AG09309 (cell line): ENCODE results near the gene RFT1.

Experiments
- DNase-seq: peaks from one replicate; pipeline ENCODE4 v3.0.0-alpha.2; 2010; ENCODE audit warnings: low read depth
- H3K4me3 ChIP-seq: 2 replicates; pipeline ENCODE4 v1.5.1; 2011; ENCODE audit warnings: mild to moderate bottlenecking, low read depth, low read length, moderate library complexity; ENCODE audit not compliant: control insufficient read depth
- TF ChIP-seq, protein P1 (sequence below): IDR thresholded peaks from 2 replicates; pipeline ENCODE4 v1.5.1; 2011; ENCODE audit warnings: mild to moderate bottlenecking, low read depth, low read length, inconsistent platforms; ENCODE audit not compliant: insufficient read depth, control insufficient read depth; ENCODE audit errors: missing control alignments

Gene RFT1

DNA sequence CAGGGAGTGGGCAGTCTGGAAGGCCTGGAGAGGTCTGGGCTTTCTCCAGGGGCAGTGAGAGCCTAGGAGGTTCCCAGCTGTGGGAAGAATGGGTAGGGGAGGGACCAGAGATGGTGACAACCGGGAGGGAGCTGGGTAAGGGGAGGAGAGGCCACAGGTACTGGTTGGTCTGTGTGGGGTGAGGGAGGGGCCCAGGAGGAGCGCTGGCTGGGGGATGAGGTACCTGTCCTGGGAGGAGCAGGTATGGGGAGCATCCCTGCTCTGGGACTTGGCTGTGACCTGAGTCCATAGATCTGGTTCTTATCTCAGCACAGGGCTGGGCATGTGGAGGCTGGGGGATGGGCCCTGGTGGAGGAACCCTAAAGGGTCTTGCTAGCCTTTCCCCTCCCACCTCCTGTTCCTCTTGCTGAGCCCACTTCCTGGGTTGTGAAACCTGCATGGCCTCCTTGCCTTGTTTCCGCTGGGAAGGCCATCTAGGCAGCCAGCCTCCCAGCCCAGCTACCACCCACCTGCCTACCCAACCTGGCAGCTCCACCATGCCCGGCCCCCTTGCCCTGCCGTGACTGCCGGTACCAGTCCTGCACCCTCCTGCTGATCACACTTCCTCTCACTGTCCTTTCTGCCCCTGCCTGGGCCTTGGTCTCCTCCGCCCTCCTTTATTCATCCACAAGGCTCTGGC lies 41.7 kb upstream of the RFT1 start:
- TF ChIP-seq, protein P1, sequence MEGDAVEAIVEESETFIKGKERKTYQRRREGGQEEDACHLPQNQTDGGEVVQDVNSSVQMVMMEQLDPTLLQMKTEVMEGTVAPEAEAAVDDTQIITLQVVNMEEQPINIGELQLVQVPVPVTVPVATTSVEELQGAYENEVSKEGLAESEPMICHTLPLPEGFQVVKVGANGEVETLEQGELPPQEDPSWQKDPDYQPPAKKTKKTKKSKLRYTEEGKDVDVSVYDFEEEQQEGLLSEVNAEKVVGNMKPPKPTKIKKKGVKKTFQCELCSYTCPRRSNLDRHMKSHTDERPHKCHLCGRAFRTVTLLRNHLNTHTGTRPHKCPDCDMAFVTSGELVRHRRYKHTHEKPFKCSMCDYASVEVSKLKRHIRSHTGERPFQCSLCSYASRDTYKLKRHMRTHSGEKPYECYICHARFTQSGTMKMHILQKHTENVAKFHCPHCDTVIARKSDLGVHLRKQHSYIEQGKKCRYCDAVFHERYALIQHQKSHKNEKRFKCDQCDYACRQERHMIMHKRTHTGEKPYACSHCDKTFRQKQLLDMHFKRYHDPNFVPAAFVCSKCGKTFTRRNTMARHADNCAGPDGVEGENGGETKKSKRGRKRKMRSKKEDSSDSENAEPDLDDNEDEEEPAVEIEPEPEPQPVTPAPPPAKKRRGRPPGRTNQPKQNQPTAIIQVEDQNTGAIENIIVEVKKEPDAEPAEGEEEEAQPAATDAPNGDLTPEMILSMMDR: no peak
- no peak for DNase-seq
- H3K4me3 ChIP-seq: no peak overlapping the region

DNA sequence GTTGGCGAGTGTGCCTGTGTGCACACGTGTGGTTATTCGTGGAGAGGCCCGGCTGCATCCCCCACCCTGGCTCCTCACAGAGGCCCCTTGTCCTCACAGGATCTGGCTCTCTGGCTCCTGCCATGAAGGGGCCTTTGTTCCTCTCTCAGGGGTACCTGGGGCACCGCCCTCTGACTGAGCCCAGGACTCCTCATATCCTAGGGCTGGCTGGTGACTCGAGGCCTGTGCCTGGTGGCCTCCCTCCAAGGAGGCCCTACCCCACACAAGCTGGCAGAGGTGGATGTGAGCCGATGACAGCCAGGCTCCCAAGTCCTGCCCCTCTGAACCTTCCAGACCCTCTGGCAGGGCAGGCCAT lies 40.8 kb upstream of the RFT1 start:
- DNase-seq: no peak
- TF ChIP-seq, protein P1: no peak
- H3K4me3 ChIP-seq: no peak overlapping the region

DNA sequence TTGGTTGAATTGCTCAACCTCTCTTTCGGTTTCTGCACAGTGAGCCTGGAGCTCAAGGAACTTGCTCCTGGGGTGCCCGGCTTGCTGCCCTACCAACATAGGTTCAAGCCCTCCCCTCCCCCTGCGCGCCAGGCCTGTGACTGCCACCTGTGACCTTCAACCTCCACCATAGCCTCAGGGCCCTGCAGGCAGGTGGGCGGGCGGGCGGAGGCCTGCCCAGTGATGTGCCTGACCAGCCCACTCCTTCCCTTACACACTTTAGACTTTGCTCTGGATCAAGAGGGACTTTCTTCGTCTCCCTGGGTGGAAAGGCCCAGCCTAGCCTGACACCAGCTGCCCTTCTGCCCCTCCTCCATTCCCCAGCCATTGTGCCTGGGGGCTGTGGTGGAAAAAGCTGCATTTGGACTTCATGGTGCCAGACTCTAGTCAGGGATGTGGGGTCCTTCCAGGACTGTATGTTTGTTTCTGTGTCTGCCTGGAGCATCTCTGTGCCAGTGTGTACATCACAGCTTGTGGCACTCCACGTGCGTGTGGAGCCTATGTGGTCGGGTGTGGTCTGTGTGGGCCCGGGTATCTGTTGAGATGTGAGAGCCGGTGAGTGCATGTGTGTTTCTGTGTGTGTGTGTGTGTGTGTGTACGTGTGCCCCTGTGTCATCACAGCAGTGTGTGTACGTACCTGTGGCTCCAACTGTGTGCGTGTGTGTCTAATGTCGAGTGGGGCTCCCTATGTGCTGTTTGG lies 40.3 kb upstream of the RFT1 start:
- no peak overlapping the region for H3K4me3 ChIP-seq
- DNase-seq: no peak
- TF ChIP-seq, protein P1: no peak

DNA sequence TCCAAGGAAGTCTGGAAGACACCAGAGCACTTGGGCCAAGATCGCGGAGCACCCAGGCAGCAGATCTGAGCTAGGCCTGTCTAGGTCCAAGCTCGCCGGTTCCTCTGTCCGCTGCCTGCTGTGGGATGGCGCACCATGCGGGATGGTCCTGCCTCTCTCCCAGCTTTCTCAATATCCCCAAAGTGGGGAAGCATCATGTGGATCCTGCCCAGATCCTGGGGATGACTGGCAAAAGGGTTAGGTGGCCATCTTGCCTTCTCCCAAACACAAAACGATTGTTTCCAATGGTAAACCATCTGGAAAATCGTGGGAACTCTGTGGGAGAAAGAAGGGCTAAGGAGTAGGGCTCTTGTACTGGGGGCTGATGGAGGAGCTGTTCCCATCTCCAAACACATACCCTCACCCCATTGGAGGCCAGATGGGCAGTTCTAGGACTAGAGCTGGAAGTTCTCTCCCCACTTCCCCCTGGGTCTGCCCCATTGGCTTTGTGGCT lies 39.6 kb upstream of the RFT1 start:
- DNase-seq: no peak
- H3K4me3 ChIP-seq: no peak overlapping the region

DNA sequence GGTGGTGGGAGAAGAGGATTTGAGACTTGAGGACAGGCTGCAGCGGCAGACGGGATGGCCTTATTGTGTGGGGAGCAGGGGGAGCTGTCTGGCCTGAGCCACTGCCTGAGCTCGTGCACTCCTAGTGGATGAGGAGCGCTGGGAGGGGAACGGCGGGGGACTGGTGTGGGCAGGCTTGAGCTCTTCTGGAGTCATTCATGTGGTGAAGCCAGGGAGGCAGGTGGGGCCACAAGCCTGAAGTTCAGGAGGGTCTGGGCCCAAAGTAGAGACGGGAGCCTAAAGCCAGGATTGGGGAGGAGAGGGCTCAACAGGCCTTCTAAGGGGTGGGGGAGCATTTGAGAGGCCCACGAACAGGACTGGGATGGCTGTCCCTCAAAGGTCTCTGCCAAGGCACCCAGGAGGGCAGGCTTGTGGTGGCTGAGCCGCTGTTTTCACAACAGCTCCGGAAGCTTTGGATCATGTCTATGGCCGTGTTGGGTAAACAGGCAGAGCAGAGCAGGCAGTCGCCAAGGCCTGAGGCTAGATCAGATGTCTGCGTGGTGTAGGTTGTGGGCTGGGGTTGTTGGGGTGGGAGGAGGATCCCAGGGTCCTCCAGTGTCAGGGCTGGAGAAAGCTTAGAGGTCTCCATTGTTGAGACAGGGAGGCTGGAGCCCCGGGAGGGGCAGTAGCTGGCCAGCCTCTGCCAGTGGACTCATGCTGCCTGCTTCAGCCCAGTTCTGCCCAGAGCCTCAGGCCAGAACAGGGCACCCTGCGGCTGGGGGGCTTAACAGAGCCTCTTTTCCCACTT lies 39.0 kb upstream of the RFT1 start:
- DNase-seq: no peak
- H3K4me3 ChIP-seq: no peak overlapping the region
- TF ChIP-seq, protein P1: no peak

More for the DNA sequence above, 39.6 kb upstream of the RFT1 start:
- TF ChIP-seq, protein P1: no peak

DNA sequence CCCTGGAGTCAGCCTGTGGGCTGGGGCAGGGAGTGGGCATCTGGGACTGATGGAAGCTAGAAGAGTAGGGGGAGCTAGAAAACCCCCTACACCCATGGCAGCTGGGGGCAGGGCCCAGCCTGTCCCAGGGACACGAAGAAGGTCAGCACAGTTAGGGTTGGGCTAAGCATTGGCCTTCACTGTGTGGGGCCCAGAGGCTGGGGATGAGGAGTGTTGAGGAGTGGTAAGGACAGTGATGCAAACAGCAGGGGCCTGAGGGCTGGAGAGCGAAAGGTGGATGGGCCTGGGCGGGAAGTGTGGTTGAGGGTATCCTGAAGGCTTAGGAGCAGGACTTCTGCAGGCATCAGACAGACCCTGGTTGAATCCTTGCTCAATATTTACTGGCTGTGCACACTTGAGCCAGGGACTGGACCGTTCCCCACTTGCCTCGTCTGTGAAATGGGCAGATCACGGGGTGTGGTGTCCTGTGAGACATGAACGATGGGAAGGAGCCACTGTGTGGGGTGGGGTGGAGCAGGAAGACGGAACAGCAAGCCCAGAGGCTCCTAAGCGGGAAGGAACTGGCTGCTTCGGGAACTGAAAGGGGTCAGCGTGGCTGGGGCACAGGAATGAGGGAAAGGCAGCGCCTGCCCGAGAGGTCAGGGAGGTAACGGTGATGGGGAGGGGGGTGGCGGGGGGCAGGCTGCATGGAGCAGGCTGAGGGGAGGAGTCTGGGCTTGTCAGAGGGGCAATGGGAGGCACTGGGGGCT lies 38.1 kb upstream of the RFT1 start:
- TF ChIP-seq, protein P1: no peak
- no peak for DNase-seq
- no peak overlapping the region for H3K4me3 ChIP-seq
